Omental fat pad (tissue), 4 donors: ENCODE measurements around the gene HACD2. TPM values are rescaled to one million over a fixed set of nuclear protein-coding genes. Genes with fewer than 3 reads are reported as not detected.

Source experiments
- ATAC-seq: fragments of 150-250 bp; one replicate; pipeline ENCODE4 v1.9.1; 2016; ENCODE audit warnings: mild to moderate bottlenecking, moderate library complexity; ENCODE audit not compliant: low FRiP score
- DNase-seq: peaks from one replicate; pipeline ENCODE4 v3.0.0-alpha.2; 2019; ENCODE audit warnings: low spot score
- CTCF ChIP-seq, 3 donors: fragments of 450-650 bp; IDR thresholded peaks; one replicate each; pipeline ENCODE4 v1.5.1; 2016 to 2017; ENCODE audit warnings: antibody characterized with exemption in 3 of 3, mild to moderate bottlenecking in 3 of 3, moderate library complexity in 2 of 3
- total RNA-seq, 4 donors: library from RNA; depleted of rRNA; stranded (reverse); fragments of >200 nt; gene quantifications; one replicate each; pipeline ENCODE4 v1.1.0, GENCODE V29; 2016

The HACD2 gene
- total RNA-seq, 4 donors from 2014 or later = 31.7 to 44.9 (median 34.0) TPM

- DNase-seq (no peak), ATAC-seq (no peak)
- no peak for TF ChIP-seq CTCF (IDR thresholded peaks at IDR 0.05)
These were observed 104.4 kb downstream of the HACD2 start for GRCh38 chr3:123480428-123480827.

- DNase-seq = no peak
- ATAC-seq = no peak
- no peak for TF ChIP-seq CTCF (IDR thresholded peaks at IDR 0.05)
These were observed 105.0 kb downstream of the HACD2 start for GRCh38 chr3:123479891-123480290.

- TF ChIP-seq CTCF (IDR thresholded peaks at IDR 0.05) = no peak
- no peak for ATAC-seq
- no peak for DNase-seq
These were observed 106.5 kb downstream of the HACD2 start for GRCh38 chr3:123478314-123478713.

- DNase-seq (no peak), ATAC-seq (no peak)
These were observed 107.7 kb downstream of the HACD2 start for GRCh38 chr3:123476967-123477750.

GRCh38 chr3:123475786-123476185 is 109.1 kb downstream of the HACD2 start:
- TF ChIP-seq CTCF (IDR thresholded peaks at IDR 0.05) = no peak
- DNase-seq (no peak), ATAC-seq (no peak)

More at GRCh38 chr3:123476967-123477750, 107.7 kb downstream of the HACD2 start:
- TF ChIP-seq CTCF (IDR thresholded peaks at IDR 0.05) = no peak

GRCh38 chr3:123471106-123471505 is 113.7 kb downstream of the HACD2 start:
- DNase-seq (no peak), ATAC-seq (no peak)
- no peak for TF ChIP-seq CTCF (IDR thresholded peaks at IDR 0.05)
